GM21528 (cell line): ENCODE data around the gene RNF217.
"Not testable (repeated sequence)": the region's sequence is repeated elsewhere in the genome, so short reads cannot be mapped to it uniquely, and the experiment has no call there.

ENCODE experiments used
- ATAC-seq: cut with Tn5 transposase; IDR thresholded peaks from one replicate; pipeline ENCODE4 v1.9.1; 2021; ENCODE audit warnings: mild to moderate bottlenecking, moderate library complexity; ENCODE audit not compliant: unreplicated experiment, low FRiP score

The RNF217 gene

DNA sequence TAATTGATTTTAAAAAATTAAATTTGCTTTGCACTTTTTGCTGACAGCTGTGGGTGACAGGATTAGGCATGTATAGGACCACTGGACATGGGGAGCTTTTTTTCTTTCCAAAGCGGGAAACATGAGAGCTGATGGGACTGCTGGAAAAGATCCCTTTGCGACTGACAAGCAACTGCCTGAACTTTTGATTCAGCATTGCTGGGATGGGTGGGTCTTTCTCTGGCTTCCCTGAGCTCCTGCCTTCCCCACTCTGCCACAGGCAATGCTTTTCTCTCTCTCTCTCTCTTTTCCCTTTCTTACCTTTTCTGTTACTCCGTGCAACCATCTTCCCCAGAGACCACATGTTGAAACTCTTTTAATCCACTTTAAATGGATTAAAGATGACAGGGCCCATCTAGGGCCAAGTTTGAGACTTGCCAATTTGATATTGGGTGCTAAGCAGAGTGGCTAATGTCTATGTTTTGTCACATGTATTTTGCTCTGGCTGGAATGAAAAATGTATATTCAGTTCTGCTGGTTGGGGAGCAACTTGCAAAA, 157.9 kb downstream of the RNF217 start:
- no peak for ATAC-seq

- no peak for ATAC-seq
These were observed 159.7 kb downstream of the RNF217 start for GRCh38 chr6:125121894-125122293.

GRCh38 chr6:125123051-125123450, 160.8 kb downstream of the RNF217 start:
- no peak for ATAC-seq

- ATAC-seq: no peak
These were observed 161.3 kb downstream of the RNF217 start for GRCh38 chr6:125123468-125124048.

GRCh38 chr6:125124049-125124669, 161.9 kb downstream of the RNF217 start:
- no peak for ATAC-seq

GRCh38 chr6:125125856-125126255, 163.6 kb downstream of the RNF217 start:
- not testable (repeated sequence) for ATAC-seq

GRCh38 chr6:125129354-125129753, 167.1 kb downstream of the RNF217 start:
- no peak for ATAC-seq

DNA sequence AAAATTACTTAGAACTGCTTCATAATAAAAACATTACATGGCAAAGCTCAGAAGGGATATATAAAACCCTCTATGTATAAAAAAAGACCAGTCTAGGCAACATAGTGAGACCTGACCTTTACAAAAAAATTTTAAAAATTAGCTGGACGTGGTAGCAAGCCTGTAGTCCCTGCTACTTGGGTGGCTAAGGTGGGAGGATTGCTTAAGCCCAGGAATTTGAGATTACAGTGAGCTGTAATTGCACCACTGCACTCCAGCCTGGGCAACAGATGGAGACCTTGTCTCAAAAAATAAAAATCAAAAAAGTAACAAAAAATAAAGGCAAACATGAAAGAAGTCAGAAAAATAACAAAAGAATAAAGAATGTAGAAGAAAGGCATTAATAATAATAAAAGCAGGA, 169.8 kb downstream of the RNF217 start:
- ATAC-seq: no peak

- no peak for ATAC-seq
These were observed 174.1 kb downstream of the RNF217 start for GRCh38 chr6:125136378-125136777.

DNA sequence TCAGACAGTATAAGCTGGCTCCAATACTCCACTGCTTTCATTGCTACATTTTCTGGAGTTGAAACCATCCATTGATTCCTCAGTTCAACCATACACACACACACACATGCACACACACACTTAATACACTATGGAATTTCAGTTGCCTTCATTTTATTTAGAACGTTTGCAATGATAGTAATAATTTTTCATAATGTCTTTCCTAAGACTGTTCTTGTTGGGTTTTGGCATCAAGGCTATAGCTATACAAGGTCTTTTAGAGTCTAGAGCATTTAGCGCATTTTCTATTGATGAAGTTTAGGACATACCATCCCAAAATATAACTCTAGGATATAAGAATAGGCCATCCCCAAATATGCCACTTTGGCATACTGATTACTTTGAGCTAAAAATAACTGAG, 175.8 kb downstream of the RNF217 start:
- no peak for ATAC-seq

DNA sequence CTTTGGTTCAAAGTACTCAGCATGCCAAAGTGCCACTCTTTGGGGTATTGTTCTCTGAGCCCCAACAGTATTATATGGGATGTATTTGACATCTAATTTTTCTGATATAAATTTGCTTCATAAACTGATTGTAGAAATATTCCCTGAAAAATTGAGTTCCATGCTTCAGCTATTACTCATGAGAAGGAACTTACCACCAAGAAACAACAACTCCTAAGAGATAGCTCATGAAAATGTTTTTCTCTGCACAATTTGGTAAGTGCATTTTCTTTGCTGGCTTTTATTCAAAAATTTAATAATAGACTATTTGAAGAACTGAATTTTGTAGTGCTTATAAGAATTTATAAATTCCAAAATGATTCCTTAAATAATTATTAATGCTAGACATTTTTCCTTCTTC, 178.6 kb downstream of the RNF217 start:
- ATAC-seq: no peak
